ENCODE measurements around the gene ZNF688. TPM values are rescaled to one million over a fixed set of nuclear protein-coding genes. Genes with fewer than 3 reads are reported as not detected.

ZNF688 gene
- total and polyA plus RNA-seq, 2 of the 13 experiments (the other 11 are each of a cell fraction or from before 2014, with no cell fraction given): 2.4 to 5.4 TPM

- Histone ChIP-seq H3K27me3 (ENCODE audit: control insufficient read depth in 1 of 2, insufficient read depth in 2 of 2, low read length in 2 of 2) (no peaks in the 10 kb centered on the region; a peak in 1 of 5 replicates), H3K9me3 (ENCODE audit: low read length) (no peaks in the 10 kb centered on the region), H3K4me2 (ENCODE audit: low read depth, low read length) (no peak overlapping the region), H4K20me1 (ENCODE audit: insufficient read depth, low read length) (no peaks in the 10 kb centered on the region), H3K4me1 (ENCODE audit: insufficient read depth, low read length) (peaks cover 56% of the 10 kb centered on the region), H3K9ac (ENCODE audit: insufficient read depth, low read depth, low read length) (no peak overlapping the region), H3K36me3 (replicated peaks in 1 of 2; ENCODE audit: control insufficient read depth in 1 of 2, insufficient read depth in 2 of 2, low read length in 2 of 2) (peaks cover 3 to 8% of the 10 kb centered on the region in 2 experiments; a peak in 2 of 5 replicates), H3K79me2 (ENCODE audit: insufficient read depth, low read length) (peaks cover 11% of the 10 kb centered on the region), H3K4me3 (replicated peaks in 1 of 3; ENCODE audit: insufficient read depth in 1 of 3, low read depth in 2 of 3, low read length in 3 of 3) (no peak overlapping the region), H3K27ac (ENCODE audit: extremely low read length, insufficient read depth, low read length) (peak overlapping the region; percentile 3), H2AFZ (ENCODE audit: low read length) (no peak overlapping the region)
- POLR2A ChIA-PET: interaction anchor here (1.5 to 1.7 kb wide), 3 partner anchors 30 to 98 kb away, joined by 4 to 8 read pairs (median 5); partner anchors contain the start of genes DCTPP1 and ZNF689
- WGBS (ENCODE audit: low lambda C conversion rate): 85% methylated on average over 4 of the region's 4 CpGs
- DNase-seq (ENCODE audit: low spot score) (no peak), ATAC-seq (no peak), FAIRE-seq (no peak)
- in situ Hi-C loops (cut with HindIII; ENCODE audit: extremely low pct_ligation_motif_present, low pct_unique_long_range_greater_than_20kb): no loop called here
- no TSS peak for BruUV-seq (replicated peaks)
- CTCF ChIA-PET (ENCODE audit: low intra/inter-chr PET ratio, low total read pairs): no interaction called here
- intact Hi-C loops (cut with micrococcal nuclease; ENCODE audit: unreplicated experiment): loop anchor here (5.0 to 10.0 kb wide), 2 partner anchors 126 to 168 kb away; partner anchors contain the start of genes FBRS, PRR14 and SRCAP
- TF ChIP-seq EHMT2 (IDR thresholded peaks at IDR 0.05; ENCODE audit: borderline replicate concordance, low read depth, low read length) (no peak), NONO (IDR thresholded peaks at IDR 0.05) (no peak), NONO (CRISPR knock-in tag; conservative IDR thresholded peaks at IDR 0.05) (peak; percentile 45; the same call in 1 of the 2 replicates), ZNF350 (CRISPR knock-in tag; IDR thresholded peaks at IDR 0.05; ENCODE audit: borderline replicate concordance, low read depth) (peak; percentile 19; the same call in 1 of the 2 replicates), ZNF530 (CRISPR knock-in tag; IDR thresholded peaks at IDR 0.05; ENCODE audit: low read depth) (0 out of 2 replicates have a peak, but pooled peaks have one; percentile 49), POLR2A (IDR thresholded peaks at IDR 0.05; ENCODE audit: insufficient read depth in 1 of 2, low read depth in 2 of 2, low read length in 2 of 2) (peak; percentile 25 to 63; a peak in 3 of 4 replicates), ATF7-NPFF (CRISPR knock-in tag; IDR thresholded peaks at IDR 0.05; ENCODE audit: low read depth) (0 out of 2 replicates have a peak, but pooled peaks have one; percentile 48), NRL (CRISPR knock-in tag; IDR thresholded peaks at IDR 0.05; ENCODE audit: borderline replicate concordance) (0 out of 2 replicates have a peak, but pooled peaks have one; percentile 13), ZNF503 (CRISPR knock-in tag; IDR thresholded peaks at IDR 0.05) (no peak), POLR2AphosphoS5 (IDR thresholded peaks at IDR 0.05; ENCODE audit: low read depth, low read length) (0 out of 2 replicates have a peak, but pooled peaks have one; percentile 6), ZC3H13 (CRISPR knock-in tag; IDR thresholded peaks at IDR 0.05) (peak; percentile 95), HIVEP1 (CRISPR knock-in tag; IDR thresholded peaks at IDR 0.05) (peak; percentile 31; the same call in 1 of the 2 replicates), ZFX (CRISPR knock-in tag; IDR thresholded peaks at IDR 0.05; ENCODE audit: low read depth) (0 out of 2 replicates have a peak, but pooled peaks have one; percentile 15), IRF2 (CRISPR knock-in tag; IDR thresholded peaks at IDR 0.05) (0 out of 2 replicates have a peak, but pooled peaks have one; percentile 5), PAF1 (CRISPR knock-in tag; IDR thresholded peaks at IDR 0.05) (peak; percentile 54; the same call in 1 of the 2 replicates), ZNF737 (CRISPR knock-in tag; IDR thresholded peaks at IDR 0.05; ENCODE audit: borderline replicate concordance) (peak; percentile 53; the same call in 1 of the 2 replicates), KLF6 (CRISPR knock-in tag; IDR thresholded peaks at IDR 0.05) (no peak), DR1 (CRISPR knock-in tag; IDR thresholded peaks at IDR 0.05) (0 out of 2 replicates have a peak, but pooled peaks have one; percentile 9), AGO2 (optimal IDR thresholded peaks at IDR 0.05; ENCODE audit: low read depth, low read length) (peak; percentile 46)
- TF ChIP-seq, protein P1, sequence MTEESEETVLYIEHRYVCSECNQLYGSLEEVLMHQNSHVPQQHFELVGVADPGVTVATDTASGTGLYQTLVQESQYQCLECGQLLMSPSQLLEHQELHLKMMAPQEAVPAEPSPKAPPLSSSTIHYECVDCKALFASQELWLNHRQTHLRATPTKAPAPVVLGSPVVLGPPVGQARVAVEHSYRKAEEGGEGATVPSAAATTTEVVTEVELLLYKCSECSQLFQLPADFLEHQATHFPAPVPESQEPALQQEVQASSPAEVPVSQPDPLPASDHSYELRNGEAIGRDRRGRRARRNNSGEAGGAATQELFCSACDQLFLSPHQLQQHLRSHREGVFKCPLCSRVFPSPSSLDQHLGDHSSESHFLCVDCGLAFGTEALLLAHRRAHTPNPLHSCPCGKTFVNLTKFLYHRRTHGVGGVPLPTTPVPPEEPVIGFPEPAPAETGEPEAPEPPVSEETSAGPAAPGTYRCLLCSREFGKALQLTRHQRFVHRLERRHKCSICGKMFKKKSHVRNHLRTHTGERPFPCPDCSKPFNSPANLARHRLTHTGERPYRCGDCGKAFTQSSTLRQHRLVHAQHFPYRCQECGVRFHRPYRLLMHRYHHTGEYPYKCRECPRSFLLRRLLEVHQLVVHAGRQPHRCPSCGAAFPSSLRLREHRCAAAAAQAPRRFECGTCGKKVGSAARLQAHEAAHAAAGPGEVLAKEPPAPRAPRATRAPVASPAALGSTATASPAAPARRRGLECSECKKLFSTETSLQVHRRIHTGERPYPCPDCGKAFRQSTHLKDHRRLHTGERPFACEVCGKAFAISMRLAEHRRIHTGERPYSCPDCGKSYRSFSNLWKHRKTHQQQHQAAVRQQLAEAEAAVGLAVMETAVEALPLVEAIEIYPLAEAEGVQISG (CRISPR knock-in tag; IDR thresholded peaks at IDR 0.05): peak; percentile 27; the same call in 1 of the 2 replicates
These were observed 42.6 kb downstream of the ZNF688 start for GRCh38 chr16:30528799-30529457.

Data from HepG2 (cell line).